Activated CD8-positive, alpha-beta memory T cell treated with anti-CD3 and anti-CD28 coated beads, Interleukin-2, amount 50 U/mL, for 4 hours (primary cell): Measurements from ENCODE around the gene ZC3H12D.

ENCODE experiments used
- DNase-seq: peaks from one replicate; pipeline ENCODE4 v3.0.0-alpha.2; 2020

Gene ZC3H12D

DNA sequence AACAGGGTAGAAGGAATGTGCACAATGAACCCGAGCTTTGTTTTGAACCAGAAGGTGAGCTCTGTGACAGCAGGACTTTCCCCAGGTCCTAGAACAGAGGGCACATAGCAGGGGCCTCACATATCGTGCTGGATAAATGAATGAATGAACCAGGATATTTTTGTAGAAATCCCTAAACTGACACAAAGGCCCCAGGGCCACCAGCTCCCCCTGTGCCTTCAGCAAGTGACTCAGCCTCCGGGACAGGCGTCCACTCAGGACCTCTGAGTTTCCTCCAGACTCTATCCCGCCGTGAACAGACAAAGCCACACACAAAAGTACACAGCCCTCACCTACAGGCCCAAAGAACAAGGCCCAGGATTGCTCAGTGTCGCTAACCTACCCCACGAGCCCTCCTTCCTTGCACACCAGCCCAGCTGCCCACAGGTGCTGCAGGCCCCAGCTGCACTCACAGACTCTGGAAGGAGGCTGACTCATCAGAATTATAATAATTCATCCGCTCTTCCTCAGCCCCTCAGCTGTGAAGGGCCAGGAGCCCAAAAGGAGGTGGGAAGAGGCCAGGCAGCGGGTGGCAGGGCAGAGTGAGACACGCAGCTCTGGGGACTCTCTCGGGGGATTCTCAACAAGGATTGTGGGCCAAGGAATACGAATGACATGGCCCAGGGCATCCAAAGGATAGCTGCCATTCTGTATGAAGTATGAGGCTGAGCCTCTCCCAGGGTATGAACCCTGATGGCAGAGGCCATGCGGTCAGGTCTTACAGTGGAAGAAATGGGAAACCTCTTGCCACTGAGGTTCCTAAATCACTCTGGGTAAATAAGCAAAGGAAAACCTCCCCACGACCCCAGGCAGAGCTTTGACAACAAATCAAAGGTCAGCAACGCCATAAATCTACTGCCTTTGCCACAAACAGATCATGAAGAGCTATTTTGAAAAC, 43.8 kb downstream of the ZC3H12D start:
- no peak for DNase-seq

DNA sequence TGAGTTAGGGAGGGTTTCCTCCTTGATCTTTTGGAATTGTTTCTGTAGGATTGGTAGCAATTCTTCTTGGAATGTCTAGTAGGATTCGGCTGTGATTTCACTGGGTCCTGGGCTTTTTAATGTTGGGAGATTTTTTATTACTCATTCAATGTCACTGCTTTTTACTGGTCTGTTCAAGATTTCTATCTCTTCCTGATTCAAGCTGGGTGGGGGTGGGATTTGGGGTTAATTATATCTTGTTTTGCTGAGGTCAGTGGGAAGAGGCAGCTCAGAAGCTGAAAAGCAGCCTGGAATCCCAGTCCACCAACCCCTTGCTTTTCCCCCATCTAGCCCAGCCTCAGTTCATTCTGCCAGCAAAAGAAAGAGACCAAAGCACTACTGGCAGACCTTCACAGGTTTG, 45.2 kb downstream of the ZC3H12D start:
- no peak for DNase-seq

DNA sequence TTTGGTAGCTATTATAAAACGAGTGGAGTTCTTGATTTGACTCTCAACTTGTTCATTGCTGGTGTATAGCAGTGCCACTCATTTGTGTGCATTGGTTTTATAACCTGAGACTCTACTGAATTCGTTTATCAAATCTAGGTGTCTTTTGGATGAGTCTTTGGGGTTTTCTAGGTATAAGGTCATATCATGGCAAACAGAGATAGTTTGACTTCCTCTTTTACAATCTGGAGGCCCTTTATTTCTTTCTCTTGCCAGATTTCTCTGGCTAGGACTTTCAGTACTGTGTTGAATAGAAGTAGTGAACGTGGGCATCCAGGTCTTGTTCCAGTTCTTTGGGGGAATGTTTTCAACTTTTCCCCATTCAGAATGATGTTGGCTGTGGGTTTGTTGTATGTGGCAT, 46.0 kb downstream of the ZC3H12D start:
- no peak for DNase-seq

DNA sequence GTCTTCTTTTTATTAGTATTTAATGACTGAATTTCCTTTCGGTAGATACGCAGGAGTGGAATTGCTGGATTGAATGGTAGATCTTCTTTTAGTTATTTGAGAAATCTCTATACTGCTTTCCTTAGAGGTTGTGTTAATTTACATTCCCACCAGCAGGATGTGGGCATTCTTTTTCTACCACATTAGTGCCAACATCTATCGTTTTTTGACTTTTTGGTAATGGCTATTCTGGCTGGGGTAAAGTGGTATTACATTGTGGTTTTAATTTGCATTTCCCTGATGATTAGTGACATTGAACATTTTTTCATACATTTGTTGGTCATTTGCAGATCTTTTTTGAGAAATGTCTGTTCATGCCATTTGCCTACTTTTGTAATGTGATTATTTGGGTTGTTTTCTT, 47.6 kb downstream of the ZC3H12D start:
- no peak for DNase-seq

DNA sequence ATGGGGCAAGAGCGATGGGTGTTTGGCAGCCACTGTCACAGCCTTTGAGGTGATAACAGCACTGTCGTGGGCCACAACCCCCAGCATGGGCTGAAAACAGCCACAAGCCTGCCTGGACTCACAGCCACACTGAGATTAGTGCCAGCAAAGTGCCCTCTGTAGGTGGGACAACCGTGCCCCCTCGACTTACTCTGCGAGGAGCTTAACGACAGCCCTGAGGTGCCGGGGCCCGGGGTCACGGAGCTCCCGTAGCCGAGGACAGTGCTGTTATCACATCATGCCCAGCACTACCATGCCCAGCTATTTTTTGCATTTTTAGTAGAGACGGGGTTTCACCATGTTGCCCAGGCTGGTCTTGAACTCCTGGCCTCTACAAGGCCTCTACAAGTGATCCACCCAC, 48.2 kb downstream of the ZC3H12D start:
- DNase-seq: no peak

DNA sequence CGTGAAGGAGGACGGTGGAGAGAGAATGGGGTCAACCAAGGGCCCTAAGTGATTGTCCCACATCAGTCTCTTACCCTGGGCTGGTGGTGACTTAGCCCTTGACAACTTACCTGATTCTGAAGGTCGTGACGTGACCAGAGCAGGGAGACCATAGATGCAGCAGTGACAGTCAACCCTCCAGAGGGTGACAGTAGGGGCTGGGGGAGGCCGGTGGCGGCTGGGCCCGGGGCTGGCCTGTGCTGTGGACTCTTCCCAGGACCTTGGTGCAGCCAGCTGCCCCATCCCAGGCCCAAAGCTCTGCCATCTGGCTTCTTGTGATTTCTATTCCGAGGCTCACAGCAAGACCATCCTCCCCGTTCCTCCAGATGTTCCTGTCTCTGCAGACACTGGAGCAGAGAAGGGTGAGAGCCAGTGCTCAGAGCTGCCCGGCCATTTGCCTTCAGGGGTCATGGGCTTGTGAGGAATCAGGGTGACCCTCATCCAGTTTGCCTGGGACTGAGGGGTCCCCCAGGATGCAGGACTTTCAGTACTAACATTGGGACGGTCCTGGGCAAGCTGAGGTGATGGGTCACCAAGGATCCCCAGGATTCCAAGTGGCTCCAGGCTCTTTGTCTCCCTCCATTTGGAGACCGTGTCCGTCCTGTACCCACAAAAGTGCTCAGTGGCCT, 48.8 kb downstream of the ZC3H12D start:
- DNase-seq: no peak

DNA sequence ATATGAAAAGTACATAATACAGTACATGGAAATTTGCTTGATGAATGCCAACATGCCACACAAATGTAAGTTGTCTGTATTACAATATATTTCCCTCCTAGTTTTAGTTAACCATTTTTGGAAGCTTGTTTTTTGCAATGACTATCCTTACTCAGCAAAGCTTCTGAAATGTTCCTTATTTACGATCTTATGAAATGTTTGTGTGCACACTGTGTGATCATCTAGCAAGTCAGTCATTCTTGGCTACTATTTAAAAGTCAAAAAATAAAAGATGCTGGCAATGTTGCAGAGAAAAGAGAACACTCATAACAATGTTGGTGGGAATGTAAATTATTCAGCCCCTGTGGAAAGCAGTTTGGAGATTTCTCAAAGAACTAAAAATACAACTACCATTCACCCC, 50.9 kb downstream of the ZC3H12D start:
- no peak for DNase-seq

DNA sequence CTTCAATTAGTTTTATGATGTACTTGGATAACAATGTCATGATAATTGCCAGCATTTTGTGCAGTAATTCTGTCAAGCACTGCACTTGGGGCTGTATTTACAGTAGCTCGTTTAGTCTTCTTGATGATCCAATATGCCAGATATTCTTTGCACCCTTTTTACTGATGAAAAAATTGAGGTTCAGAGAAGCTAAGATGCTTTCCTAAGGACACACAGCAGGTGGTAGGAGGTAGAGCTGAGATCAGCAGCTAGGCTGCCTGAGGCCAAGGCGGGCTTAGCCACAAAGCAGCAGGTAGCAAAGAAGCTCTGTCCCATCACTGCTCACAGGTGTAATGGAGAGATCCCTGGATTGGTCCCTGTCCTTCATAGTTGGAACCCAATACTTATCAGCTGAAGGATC, 51.4 kb downstream of the ZC3H12D start:
- no peak for DNase-seq

DNA sequence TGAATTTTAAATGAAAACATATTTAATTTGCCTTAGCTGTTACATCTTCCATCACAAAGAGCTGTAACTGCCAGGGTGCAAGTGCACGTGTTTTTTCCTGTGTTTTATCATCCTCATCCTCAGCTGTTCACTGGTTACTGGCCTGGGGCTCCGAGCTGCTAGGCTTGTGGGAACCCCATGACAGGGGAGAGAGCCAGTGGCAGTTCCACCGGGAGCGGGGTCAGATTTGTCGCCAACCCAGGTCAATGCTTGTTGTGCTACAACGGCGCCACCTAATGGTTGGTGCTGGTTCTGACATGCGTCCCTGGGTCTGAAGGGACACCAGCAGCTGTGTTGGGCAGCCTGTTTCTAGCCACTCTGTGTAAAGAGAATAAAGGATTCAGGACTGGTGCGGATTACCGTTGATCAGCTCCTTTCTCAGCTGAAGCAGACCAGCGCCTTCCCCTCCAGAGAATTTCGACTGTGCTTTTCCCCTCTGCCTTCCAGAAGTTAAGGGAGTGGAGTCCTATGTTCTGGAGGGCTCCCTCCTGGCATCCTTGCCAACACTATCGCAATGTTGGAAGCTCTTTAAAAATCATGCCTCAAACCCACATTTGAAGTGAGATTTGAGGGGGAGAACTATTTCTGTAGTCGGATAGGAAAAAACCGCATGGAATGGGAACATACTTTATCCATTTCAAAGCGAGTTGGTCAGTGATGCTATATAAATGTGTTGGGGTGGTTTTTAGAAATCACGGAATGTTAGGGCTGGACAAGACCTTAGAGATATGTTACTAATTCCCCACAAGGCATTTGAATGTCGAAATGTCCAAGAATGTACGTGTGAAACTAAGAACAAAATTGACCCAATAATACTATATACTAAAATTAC, 52.7 kb downstream of the ZC3H12D start:
- DNase-seq: peak; percentile 91

DNA sequence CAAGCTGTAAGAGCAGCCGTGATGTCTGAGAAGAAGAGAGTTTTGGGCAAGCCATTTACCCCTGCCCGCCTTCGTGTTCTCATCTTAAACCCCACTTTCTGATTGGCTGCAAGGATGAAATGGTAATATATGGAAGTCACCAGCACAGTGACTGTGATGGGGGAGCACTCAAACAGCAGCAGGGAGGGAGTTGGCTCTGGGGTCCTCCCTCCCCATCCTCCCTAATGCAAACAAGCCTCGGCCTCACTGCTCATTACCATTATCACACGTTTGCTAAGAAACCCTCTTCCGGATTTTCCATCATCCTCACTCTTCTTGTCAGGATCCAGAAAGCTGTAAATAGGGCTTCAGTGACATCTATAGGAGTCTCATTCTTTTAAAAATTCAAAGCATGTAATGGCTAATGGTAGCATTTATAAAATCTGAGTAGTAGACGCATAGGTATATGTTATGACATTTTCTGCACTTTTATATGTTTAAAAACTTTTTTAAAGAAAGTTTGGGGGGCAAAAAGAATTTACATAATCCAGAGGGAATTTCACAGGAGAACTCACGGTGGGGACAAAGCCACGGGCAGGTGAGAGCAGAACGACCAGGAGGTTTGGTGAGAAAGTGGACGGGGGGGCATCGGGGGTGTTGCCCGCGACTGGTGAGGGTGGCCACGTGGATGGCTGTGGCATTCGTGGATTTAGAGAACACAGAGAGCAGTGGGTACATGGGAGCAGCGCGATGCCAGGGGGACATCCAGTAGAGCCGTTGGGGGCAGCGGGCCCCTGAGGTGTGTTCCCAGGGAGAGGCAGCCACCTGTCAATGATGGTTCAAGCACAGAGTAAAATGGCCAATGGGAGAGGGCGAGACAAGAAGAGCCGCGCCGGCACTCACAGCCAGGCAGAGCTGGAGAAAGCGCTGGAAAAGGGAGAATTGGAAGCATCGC, 55.1 kb downstream of the ZC3H12D start:
- no peak for DNase-seq

DNA sequence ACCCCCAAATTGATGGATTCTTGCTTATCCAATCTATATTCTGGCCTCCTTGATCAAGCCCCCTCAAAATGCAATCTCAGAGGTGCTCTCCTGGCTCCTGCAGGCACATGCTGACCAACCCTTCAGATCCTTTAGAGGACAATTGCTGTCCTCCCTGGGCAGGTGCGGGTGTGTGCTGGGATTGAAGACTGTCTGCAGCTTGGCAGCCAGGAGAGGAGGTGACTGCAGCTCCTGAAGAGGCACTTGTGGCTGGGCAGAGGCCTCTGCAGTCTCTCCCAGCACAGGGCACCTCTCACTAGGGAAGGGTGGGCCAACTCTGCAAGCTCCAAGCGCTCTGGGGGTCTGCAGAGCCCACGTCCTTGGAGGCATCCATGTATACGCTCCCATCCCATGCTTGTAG, 56.2 kb downstream of the ZC3H12D start:
- no peak for DNase-seq

DNA sequence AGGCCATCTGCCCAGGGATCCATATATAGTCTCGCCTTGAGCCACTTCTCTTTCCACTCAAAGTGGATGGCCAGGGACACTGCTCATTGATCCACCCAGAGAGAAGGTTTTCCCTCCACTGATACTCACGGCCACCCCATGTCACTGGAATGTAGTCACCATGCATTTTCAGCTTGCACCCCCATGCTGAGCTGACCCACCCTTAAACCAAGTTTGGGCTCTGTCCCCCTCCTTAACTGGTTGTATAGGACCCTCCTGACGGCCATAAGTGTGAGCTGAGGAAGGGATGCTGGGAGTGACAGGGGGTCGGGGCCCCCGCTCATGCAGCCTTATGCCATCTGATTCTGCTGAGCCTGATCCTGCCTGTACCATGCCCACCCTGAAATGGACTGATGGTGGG, 59.1 kb downstream of the ZC3H12D start:
- no peak for DNase-seq

DNA sequence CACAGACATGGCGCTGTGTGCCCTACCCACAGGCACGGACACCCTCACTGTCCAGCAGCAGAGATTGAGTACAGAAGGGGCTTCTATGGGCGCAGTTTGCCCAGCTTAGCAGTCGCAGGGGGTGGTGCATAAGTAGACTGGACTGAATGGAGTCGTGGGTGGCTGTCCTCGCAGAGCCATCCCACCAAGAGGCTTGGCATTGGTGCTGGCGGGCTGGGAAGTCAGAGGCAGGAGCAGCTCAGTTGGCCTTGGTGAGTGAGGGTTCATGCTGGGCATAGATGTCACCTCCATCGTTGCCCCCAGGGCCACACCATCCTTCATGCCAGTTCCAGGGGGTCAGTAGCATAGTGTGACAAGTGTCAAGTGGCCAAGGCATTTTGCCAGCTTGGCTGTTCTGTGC, 59.6 kb downstream of the ZC3H12D start:
- no peak for DNase-seq

DNA sequence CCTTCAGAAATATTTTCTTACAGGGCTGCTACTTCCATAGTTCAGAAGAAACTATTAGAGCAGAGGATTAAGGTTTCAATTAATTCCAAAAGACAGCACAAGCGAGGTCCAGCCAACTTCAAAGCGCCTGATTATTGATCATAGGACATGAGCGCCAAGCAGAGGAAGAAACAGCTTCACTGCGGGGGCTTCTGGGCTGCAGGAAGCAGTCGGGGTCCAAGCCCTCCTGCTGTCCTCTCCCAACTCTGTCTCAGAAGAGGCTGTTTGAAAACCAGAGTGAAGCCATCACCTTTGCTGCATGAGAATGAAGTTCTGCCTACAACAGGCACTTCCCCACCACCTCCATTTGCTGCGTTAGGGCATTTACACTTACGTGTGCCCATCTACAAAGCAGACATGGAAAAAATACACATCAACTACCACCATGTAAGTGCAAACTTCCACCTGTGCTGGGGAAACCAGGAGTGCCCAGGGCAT, 60.8 kb downstream of the ZC3H12D start:
- no peak for DNase-seq

DNA sequence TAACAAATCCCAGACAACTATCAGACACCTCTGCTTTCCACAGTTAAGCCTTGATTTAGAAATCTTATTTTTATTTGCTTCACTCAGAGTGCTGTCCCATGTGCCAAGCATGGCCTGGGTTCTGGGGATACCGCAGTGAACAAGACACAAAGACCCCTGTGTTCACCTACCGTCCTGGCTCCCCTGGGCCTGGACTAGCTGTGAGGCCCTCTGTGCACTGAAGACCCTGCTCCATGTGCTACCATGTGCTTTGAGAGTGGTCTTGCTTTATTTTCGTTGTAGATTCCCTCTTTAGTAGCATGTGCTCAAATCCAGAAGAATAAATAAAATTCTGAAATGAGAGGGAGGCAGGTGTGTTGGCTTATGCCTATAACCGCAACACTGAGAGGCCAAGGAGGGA, 62.2 kb downstream of the ZC3H12D start:
- no peak for DNase-seq

DNA sequence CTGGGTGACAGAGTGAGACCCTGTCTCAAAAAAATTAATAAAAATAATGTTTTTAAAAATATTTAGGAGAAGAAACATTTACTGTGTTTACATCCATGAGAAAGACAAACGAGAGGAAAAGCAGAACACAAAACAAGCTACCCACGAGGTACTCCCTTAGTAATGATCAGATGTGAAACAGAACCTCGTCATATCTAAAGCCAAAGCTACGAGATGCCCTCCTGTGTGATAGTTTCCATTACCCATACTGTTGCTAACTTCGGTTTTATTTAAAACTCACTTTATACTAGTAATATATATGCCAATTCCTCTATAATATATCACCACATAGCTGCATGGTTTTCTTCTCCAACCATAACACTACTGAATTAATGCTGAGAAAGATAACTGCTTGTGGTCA, 63.7 kb downstream of the ZC3H12D start:
- DNase-seq: no peak

DNA sequence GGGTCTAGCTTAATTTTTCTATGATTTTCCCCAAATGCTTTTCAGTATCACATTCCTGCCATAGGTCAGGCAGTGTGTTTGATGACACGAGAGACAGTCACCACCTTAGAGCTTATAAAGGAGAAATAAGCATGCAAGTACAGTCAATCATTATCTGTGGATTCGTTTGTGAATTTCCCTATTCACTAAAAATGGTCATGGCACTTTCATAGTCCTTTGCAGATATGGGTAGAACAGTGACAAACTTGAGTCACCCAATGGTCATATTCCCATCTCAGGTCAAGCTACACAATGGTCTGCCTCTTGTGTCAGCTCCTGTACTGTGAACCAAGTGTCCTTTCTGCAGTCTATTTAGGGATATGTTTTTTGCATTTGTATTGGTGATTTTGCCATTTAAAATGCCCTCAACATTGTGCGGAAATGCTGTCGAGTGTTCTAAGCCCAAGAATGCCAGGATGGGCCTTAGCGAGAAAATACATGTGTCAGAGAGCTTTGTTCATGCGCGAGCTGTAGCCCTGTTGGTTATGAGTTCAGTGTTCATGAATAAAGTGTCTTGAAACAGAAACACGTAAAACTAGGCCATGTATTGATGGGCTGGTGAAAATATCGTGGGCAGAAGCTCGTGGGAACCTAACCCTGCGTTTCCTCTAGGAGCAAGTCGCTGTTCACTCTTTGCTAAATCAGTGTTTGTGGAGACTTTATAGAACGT, 65.0 kb downstream of the ZC3H12D start:
- no peak for DNase-seq

DNA sequence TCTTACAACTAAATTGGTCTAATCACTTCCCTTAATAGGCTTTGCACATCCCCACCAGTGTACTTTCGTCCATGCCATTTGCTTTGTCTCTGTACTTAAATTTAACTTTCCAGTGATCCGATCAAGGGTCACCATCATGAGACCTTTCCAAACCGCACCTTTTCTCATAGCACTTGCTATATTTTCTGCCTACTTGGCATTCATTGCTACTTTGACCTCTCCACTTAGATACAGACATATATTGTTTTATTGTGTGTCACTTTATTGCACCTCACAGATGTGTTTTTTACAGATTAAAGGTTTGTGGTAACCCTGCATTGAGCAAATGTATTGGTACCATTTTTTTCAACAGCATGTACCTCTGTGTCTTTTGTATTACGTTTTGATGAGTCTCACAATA, 70.0 kb downstream of the ZC3H12D start:
- no peak for DNase-seq

DNA sequence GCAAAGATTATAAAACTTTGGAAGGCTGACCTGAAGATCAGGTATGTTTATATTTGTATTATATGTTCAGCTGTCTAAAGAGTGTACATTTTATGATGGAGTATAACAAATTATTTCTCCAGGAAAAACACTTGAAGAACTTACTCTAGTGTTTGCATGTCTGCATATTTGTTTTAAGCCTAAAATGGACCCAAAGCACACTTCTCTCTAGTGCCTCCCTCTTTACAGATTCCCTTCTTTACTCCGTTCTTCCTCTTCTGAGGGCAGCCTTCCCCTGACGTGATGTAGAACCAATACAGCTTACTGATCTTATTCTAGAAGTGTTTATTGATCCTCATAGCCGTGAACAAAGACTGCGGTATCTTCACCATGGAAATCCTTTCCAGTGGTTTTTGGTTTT, 70.8 kb downstream of the ZC3H12D start:
- no peak for DNase-seq

DNA sequence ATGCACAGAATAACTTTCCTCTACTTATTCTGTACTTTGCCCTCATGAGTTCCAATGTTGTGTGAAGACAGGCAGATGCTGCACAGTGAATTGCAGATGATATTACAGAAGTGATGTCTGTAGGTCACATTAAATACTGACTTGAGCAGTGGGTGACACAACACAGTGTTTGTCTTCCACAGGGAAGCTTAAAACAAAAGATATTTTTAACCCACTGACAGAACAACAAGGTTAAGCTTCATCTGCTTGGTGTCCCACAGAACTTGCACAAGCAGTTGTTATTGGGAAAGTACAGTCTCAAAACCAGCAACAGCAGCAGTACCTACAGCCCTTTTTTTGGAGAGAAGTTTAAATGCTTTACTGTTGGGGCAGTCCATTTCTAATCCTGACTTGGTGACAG, 74.3 kb downstream of the ZC3H12D start:
- no peak for DNase-seq

DNA sequence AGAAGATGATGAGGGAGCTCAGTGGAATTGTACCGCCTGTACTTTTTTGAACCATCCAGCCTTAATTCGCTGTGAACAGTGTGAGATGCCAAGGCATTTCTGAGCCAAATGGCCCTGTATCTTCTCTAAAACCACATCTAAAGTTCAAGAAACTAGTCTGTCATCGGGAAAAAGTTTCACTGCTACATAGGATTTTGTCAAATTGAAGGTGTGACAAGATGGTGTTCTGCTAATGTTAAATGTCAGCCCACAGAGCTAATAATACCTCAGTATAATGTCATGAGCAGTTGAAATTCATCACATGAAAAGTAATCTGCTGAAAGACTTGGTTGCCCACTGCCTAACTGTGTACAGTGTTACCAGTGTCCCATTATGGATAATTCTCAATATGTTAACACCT, 75.2 kb downstream of the ZC3H12D start:
- DNase-seq: no peak
